Keratinocyte (primary cell): ENCODE data around the gene ZC3H13.

Experiments
- CTCF ChIP-seq, 3 experiments: IDR thresholded peaks in 1 of 3; conservative IDR thresholded peaks in 1 of 3; optimal IDR thresholded peaks in 1 of 3; 2 replicates in 2 of 3; 3 replicates in 1 of 3; pipeline versions ENCODE3 to v1.5.1; 2011; ENCODE audit warnings: low read length in 3 of 3, mild to moderate bottlenecking in 3 of 3, moderate library complexity in 2 of 3, control low read depth in 1 of 3, inconsistent platforms in 1 of 3; ENCODE audit not compliant: insufficient read depth in 2 of 3; ENCODE audit errors: extremely low read depth in 1 of 3
- EZH2 ChIP-seq: IDR thresholded peaks from one replicate; pipeline ENCODE4 v1.6.1; 2012; ENCODE audit warnings: inconsistent platforms, mild to moderate bottlenecking, low read length, moderate library complexity

DNA sequence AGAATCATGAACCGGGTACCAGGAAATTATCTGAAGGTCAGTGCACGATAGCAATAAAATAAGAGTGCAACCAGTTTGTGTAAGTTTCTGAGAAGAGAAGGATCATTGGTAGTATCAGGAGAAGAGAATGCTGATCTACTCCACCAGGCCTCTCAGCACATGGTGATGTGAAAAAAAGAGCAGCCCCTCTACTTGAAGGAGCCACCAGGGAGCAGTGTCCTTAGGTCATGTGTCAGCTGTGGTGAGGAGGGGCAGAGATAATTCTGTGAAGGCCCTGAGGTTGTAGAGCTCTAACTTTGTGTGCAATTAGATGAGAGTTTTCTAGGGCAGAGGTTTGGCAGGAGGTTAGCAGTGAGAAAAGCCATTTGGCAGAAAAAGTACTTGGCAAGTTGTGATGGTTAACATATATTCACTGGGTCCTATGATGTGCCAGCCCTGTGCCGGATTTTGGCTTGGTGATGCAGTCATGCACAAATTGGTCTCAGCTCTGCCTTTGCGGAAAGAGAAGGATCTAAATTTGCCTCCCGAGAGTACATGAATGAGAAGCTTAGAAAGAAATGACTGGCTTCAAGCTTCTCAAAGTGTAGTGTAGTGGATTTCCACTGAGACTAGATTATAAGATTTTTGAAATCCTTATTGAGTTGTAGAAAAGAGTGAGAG, 19.2 kb upstream of the ZC3H13 start:
- TF ChIP-seq CTCF (optimal IDR thresholded peaks at IDR 0.05 in 1 of 3, IDR thresholded peaks at IDR 0.05 in 1 of 3, conservative IDR thresholded peaks at IDR 0.05 in 1 of 3; ENCODE audit: extremely low read depth in 1 of 3, insufficient read depth in 2 of 3, low read length in 3 of 3) (no peak), EZH2 (no peak)
